Measurements from ENCODE around the gene BMP5. TPM values are rescaled to one million over a fixed set of nuclear protein-coding genes. Genes with fewer than 3 reads are reported as not detected.

BMP5 gene
- total RNA-seq, 1 experiment from 2014 or later, result 17.7 TPM

- Histone ChIP-seq H3K27me3 (ENCODE audit: control insufficient read depth, insufficient read depth, low read length) (no peaks in the 10 kb centered on the region), H3K4me1 (ENCODE audit: control insufficient read depth, insufficient read depth, low read length) (no peaks in the 10 kb centered on the region), H3K9me3 (ENCODE audit: control insufficient read depth, insufficient read depth, low read depth, low read length) (no peaks in the 10 kb centered on the region), H3K36me3 (ENCODE audit: control insufficient read depth, insufficient read depth, low read length) (no peaks in the 10 kb centered on the region), H3K27ac (ENCODE audit: low read length) (peak overlapping the region; percentile 35; the same call in 1 of the 2 replicates), H3K4me3 (ENCODE audit: low read depth in 2 of 2, low read length in 2 of 2) (no peak overlapping the region)
- ChIA-PET CTCF (no interaction called here), POLR2A (no interaction called here)
- no peak for DNase-seq (ENCODE audit: low read depth, low spot score)
- TF ChIP-seq SIN3A (IDR thresholded peaks at IDR 0.05; ENCODE audit: borderline replicate concordance, insufficient read depth, low read depth, low read length) (no peak), POLR2AphosphoS5 (IDR thresholded peaks at IDR 0.05; ENCODE audit: low read depth, low read length) (no peak)
- in situ Hi-C loops (cut with HindIII; ENCODE audit: low pct_unique_long_range_greater_than_20kb, low sequenced_read_pairs) (no loop called here), intact Hi-C loops (cut with micrococcal nuclease; ENCODE audit: unreplicated experiment) (no loop called here)
- BruUV-seq (replicated peaks), result no TSS peak
- ATAC-seq, result no peak
Observed at GRCh38 chr6:55794136-55794812, 81.1 kb downstream of the BMP5 start.

- Histone ChIP-seq H3K27ac (ENCODE audit: low read length) (peak overlapping the region; percentile 55), H3K4me1 (ENCODE audit: control insufficient read depth, insufficient read depth, low read length) (no peaks in the 10 kb centered on the region; the same call in 1 of the 2 replicates), H3K4me3 (ENCODE audit: low read depth in 2 of 2, low read length in 2 of 2) (no peak overlapping the region), H3K9me3 (ENCODE audit: control insufficient read depth, insufficient read depth, low read depth, low read length) (no peaks in the 10 kb centered on the region), H3K27me3 (ENCODE audit: control insufficient read depth, insufficient read depth, low read length) (no peaks in the 10 kb centered on the region), H3K36me3 (ENCODE audit: control insufficient read depth, insufficient read depth, low read length) (no peaks in the 10 kb centered on the region)
- no peak for TF ChIP-seq CTCF (IDR thresholded peaks at IDR 0.05)
- no peak for TF ChIP-seq REST (IDR thresholded peaks at IDR 0.05; ENCODE audit: insufficient read depth in 1 of 2, low read depth in 2 of 2, low read length in 1 of 2)
- TF ChIP-seq POLR2AphosphoS5 (IDR thresholded peaks at IDR 0.05; ENCODE audit: low read depth, low read length), result no peak
- no peak for TF ChIP-seq SIN3A (IDR thresholded peaks at IDR 0.05; ENCODE audit: borderline replicate concordance, insufficient read depth, low read depth, low read length)
- TF ChIP-seq TCF7L2 (IDR thresholded peaks at IDR 0.05; ENCODE audit: low read depth, low read length), result no peak
- DNase-seq (ENCODE audit: low read depth, low spot score) (no peak), ATAC-seq (no peak)
- ChIA-PET POLR2A (no interaction called here), CTCF (no interaction called here)
- in situ Hi-C loops (cut with HindIII; ENCODE audit: low pct_unique_long_range_greater_than_20kb, low sequenced_read_pairs), result no loop called here
- intact Hi-C loops (cut with micrococcal nuclease; ENCODE audit: unreplicated experiment), result no loop called here
- no TSS peak for BruUV-seq (replicated peaks)
Observed at GRCh38 chr6:55785273-55785672, 90.1 kb downstream of the BMP5 start.

- intact Hi-C loops (cut with micrococcal nuclease; ENCODE audit: unreplicated experiment), result no loop called here
Observed at GRCh38 chr6:55782275-55782674, 93.1 kb downstream of the BMP5 start.

More at GRCh38 chr6:55782275-55782674, 93.1 kb downstream of the BMP5 start:
- H3K4me1 ChIP-seq (ENCODE audit: control insufficient read depth, insufficient read depth, low read length), result no peaks in the 10 kb centered on the region
- ChIA-PET POLR2A (no interaction called here), CTCF (no interaction called here)
- peak overlapping the region; percentile 42; the same call in 1 of the 2 replicates for H3K27ac ChIP-seq (ENCODE audit: low read length)
- no peak overlapping the region for H3K4me3 ChIP-seq (ENCODE audit: low read depth in 2 of 2, low read length in 2 of 2)
- no peaks in the 10 kb centered on the region for H3K9me3 ChIP-seq (ENCODE audit: control insufficient read depth, insufficient read depth, low read depth, low read length)
- in situ Hi-C loops (cut with HindIII; ENCODE audit: low pct_unique_long_range_greater_than_20kb, low sequenced_read_pairs), result no loop called here
- BruUV-seq (replicated peaks), result no TSS peak
- DNase-seq (ENCODE audit: low read depth, low spot score) (no peak), ATAC-seq (no peak)
- TF ChIP-seq REST (IDR thresholded peaks at IDR 0.05; ENCODE audit: insufficient read depth in 1 of 2, low read depth in 2 of 2, low read length in 1 of 2) (no peak), CTCF (IDR thresholded peaks at IDR 0.05) (no peak), POLR2AphosphoS5 (IDR thresholded peaks at IDR 0.05; ENCODE audit: low read depth, low read length) (no peak), SIN3A (IDR thresholded peaks at IDR 0.05; ENCODE audit: borderline replicate concordance, insufficient read depth, low read depth, low read length) (no peak), TCF7L2 (IDR thresholded peaks at IDR 0.05; ENCODE audit: low read depth, low read length) (no peak)
- H3K36me3 ChIP-seq (ENCODE audit: control insufficient read depth, insufficient read depth, low read length), result no peaks in the 10 kb centered on the region
- H3K27me3 ChIP-seq (ENCODE audit: control insufficient read depth, insufficient read depth, low read length), result no peaks in the 10 kb centered on the region
